Left lung (tissue), 10 donors: ENCODE results near the gene KIF16B. TPM values are rescaled to one million over a fixed set of nuclear protein-coding genes. Genes with fewer than 3 reads are reported as not detected.

Experiments
- ATAC-seq: fragments of 200-7000 bp; cut with Tn5 transposase; one replicate; pipeline ENCODE4 v1.9.1; 2020; ENCODE audit warnings: moderate library complexity
- DNase-seq, 4 donors: peaks; one replicate each; pipeline ENCODE4 v3.0.0-alpha.2; 2013 to 2020
- H3K27ac ChIP-seq, 2 donors: fragments of 200-600 bp; sonication (generic) in 1 of 2; one replicate each; pipeline versions ENCODE4 v1.5.0 to v1.8.0; 2020 to 2021
- H3K27me3 ChIP-seq, 2 donors: fragments of 200-600 bp; sonication (generic) in 1 of 2; one replicate each; pipeline versions ENCODE4 v1.5.0 to v1.8.0; 2020 to 2021
- H3K36me3 ChIP-seq, 2 donors: fragments of 200-600 bp; sonication (generic) in 1 of 2; one replicate each; pipeline versions ENCODE4 v1.5.0 to v1.8.0; 2020 to 2021
- H3K4me1 ChIP-seq, 2 donors: fragments of 200-600 bp; one replicate each; pipeline ENCODE4 v1.8.0; 2021
- H3K4me3 ChIP-seq, 2 donors: fragments of 200-600 bp; sonication (generic) in 1 of 2; one replicate each; pipeline versions ENCODE4 v1.5.0 to v1.8.0; 2020 to 2021; ENCODE audit warnings: mild to moderate bottlenecking in 1 of 2
- H3K9me3 ChIP-seq, 2 donors: fragments of 200-600 bp; sonication (generic) in 1 of 2; one replicate each; pipeline versions ENCODE4 v1.5.0 to v1.8.0; 2020 to 2021
- CTCF ChIP-seq, 2 donors: fragments of 200-600 bp; sonication (generic) in 1 of 2; IDR thresholded peaks; one replicate each; pipeline versions ENCODE4 v1.5.0 to v1.8.0; 2021; ENCODE audit warnings: antibody characterized with exemption in 2 of 2
- intact Hi-C, 2 donors: fragments of 100-400 bp; cut with DNase I; formaldehyde crosslinking; loops; one replicate each; pipeline versions ENCODE4 v1.11.2 to v1.14.2; 2022
- polyA plus RNA-seq, 6 donors: library from polyadenylated mRNA; unstranded; fragments of 120-200 nt; gene quantifications; one replicate each; pipeline ENCODE4 v1.2.1, GENCODE V29; 2013; ENCODE audit not compliant: insufficient read length in 6 of 6
- total RNA-seq, 2 donors: library from RNA; stranded (reverse); fragmentation: NEBNext Ultra II Directional; extraction: Animal tissue kit (Norgen Biotek cat#: 25700); gene quantifications; one replicate each; pipeline ENCODE4 v1.2.1, GENCODE V29; 2021
- donor health status: DM: no; HTN: yes; CAD: no.
- donor health status: DM: no; HTN: no; CAD: no.

KIF16B gene
- total and polyA plus RNA-seq, 8 donors = 9.1 to 23.8 (median 12.8) TPM

- Histone ChIP-seq H3K4me1 (peaks cover 0 to 6% of the 10 kb centered on the region in 2 donors), H3K27me3 (no peaks in the 10 kb centered on the region), H3K9me3 (no peaks in the 10 kb centered on the region), H3K36me3 (no peaks in the 10 kb centered on the region), H3K27ac (no peak overlapping the region), H3K4me3 (no peak overlapping the region)
- intact Hi-C loops = no loop called here
- no peak for DNase-seq
- TF ChIP-seq CTCF (IDR thresholded peaks at IDR 0.05) = no peak
- no peak for ATAC-seq
Observed at GRCh38 chr20:16551607-16552006, 21.6 kb downstream of the KIF16B start.

- no peak for TF ChIP-seq CTCF (IDR thresholded peaks at IDR 0.05)
- H3K36me3 ChIP-seq = no peaks in the 10 kb centered on the region
- H3K27me3 ChIP-seq = no peaks in the 10 kb centered on the region
- no peak overlapping the region for H3K27ac ChIP-seq
- no peaks in the 10 kb centered on the region for H3K9me3 ChIP-seq
- ATAC-seq (no peak), DNase-seq (no peak)
- H3K4me3 ChIP-seq = no peak overlapping the region
- no peaks in the 10 kb centered on the region for H3K4me1 ChIP-seq
- intact Hi-C loops = no loop called here
Observed at GRCh38 chr20:16548068-16548672, 25.1 kb downstream of the KIF16B start.

GRCh38 chr20:16544949-16545348, 28.3 kb downstream of the KIF16B start:
- no peaks in the 10 kb centered on the region for H3K27me3 ChIP-seq
- no peak overlapping the region for H3K4me3 ChIP-seq
- DNase-seq (no peak), ATAC-seq (no peak)
- intact Hi-C loops = no loop called here
- no peaks in the 10 kb centered on the region for H3K4me1 ChIP-seq
- H3K27ac ChIP-seq = no peak overlapping the region
- no peak for TF ChIP-seq CTCF (IDR thresholded peaks at IDR 0.05)
- H3K36me3 ChIP-seq = no peaks in the 10 kb centered on the region
- H3K9me3 ChIP-seq = no peaks in the 10 kb centered on the region

GRCh38 chr20:16542477-16542876, 30.8 kb downstream of the KIF16B start:
- no peak for TF ChIP-seq CTCF (IDR thresholded peaks at IDR 0.05)
- no peaks in the 10 kb centered on the region for H3K36me3 ChIP-seq
- no peak for DNase-seq
- no peak overlapping the region for H3K4me3 ChIP-seq
- H3K27me3 ChIP-seq = no peaks in the 10 kb centered on the region
- no peaks in the 10 kb centered on the region for H3K9me3 ChIP-seq
- ATAC-seq = no peak
- H3K4me1 ChIP-seq = no peaks in the 10 kb centered on the region
- intact Hi-C loops = no loop called here
- H3K27ac ChIP-seq = no peak overlapping the region

- Histone ChIP-seq H3K27me3 (no peaks in the 10 kb centered on the region), H3K36me3 (no peaks in the 10 kb centered on the region), H3K27ac (no peak overlapping the region), H3K4me3 (no peak overlapping the region), H3K9me3 (no peaks in the 10 kb centered on the region), H3K4me1 (no peaks in the 10 kb centered on the region)
- TF ChIP-seq CTCF (IDR thresholded peaks at IDR 0.05) = no peak
- no peak for ATAC-seq
- intact Hi-C loops = no loop called here
- no peak for DNase-seq
Observed at GRCh38 chr20:16541878-16542277, 31.4 kb downstream of the KIF16B start.
